NCI-H748 (cell line): ENCODE data around the gene PTCD2.
A peak's percentile ranks its signal among the peaks of the same experiment; 100 is the strongest.

ENCODE experiments used
- DNase-seq: peaks from one replicate; lab custom pipeline; 2025; ENCODE audit not compliant: unreplicated experiment; lab: John Stamatoyannopoulos, UW

The PTCD2 gene, protein sequence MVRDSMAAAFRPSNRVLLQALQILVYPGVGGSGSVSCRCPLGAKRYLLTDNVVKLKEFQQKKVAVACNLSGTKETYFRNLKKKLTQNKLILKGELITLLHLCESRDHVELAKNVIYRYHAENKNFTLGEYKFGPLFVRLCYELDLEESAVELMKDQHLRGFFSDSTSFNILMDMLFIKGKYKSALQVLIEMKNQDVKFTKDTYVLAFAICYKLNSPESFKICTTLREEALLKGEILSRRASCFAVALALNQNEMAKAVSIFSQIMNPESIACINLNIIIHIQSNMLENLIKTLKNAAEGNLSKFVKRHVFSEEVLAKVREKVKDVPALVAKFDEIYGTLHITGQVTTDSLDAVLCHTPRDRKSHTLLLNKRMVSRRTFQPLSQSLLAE

DNA sequence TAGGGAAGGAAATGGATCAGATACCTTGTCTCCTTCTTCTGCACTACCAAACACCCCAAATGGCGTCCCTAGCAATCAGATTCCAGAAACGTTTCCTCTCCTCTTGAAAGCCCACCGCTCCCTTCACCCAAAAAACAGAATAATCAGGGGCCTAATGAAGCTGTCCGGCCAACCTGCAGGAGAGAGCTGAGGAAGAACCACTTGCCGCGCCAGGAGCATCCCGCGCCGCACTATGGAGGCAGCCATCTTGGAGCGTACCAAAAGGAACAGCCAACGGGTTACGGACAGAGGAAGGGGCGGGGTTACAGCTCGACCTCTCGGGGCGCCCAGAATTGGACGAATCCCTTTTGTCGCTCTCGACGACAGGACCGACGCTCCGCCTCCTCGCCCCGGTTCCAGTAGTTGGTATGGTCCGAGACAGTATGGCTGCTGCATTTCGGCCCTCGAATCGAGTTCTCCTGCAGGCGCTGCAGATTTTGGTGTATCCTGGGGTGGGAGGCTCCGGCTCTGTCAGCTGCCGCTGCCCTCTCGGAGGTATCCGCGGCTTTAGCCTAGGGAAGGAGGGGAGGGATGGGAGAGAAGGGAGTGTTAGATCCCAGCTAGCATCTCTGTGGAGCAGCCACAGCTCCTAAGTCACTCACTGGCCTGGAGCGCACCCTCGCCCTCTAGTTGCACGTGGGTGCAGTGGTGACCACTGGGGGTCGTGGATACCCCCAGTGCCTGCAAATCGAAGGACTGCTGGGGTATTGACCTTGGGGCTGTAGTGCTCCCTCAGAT lies at the start of gene PTCD2, which contains the start of gene MRPS27:
Gene PTCD2, plus strand, starts transcription at position 398 of the 777 bp plus-strand sequence. Its CDS starts 10 bp downstream, at position 408.
Gene MRPS27, minus strand, starts transcription at position 265 of the 777 bp plus-strand sequence. Its CDS starts 19 bp downstream, at position 246.
- peak; percentile 99 for DNase-seq

- DNase-seq, result no peak
Measured at GRCh38 chr5:72271702-72272101, 48.5 kb upstream of the PTCD2 start.

GRCh38 chr5:72272398-72272797 lies 47.8 kb upstream of the PTCD2 start:
- no peak for DNase-seq

GRCh38 chr5:72273547-72273946 lies 46.6 kb upstream of the PTCD2 start:
- DNase-seq, result no peak

DNA sequence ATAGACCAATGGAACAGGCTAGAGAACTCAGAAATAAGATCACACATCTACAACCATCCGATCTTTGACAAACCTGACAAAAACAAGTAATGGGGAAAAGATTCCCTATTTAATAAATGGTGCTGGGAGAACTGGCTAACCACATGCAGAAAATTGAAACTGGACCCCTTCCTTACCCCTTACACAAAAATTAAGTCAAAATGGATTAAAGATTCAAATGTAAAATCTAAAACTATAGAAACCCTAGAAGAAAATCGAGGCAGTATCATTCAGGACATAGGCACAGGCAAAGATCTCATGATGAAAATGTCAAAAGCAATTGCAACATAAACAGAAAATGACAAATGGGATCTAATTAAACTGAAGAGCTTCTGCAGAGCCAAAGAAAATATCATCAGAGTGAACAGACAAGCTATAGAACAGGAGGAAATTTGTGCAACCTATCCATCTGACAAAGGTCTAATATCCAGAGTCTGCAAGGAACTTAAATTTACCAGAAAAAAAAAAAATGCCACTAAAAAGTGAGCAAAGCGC lies 43.9 kb upstream of the PTCD2 start:
- DNase-seq, result no peak

DNA sequence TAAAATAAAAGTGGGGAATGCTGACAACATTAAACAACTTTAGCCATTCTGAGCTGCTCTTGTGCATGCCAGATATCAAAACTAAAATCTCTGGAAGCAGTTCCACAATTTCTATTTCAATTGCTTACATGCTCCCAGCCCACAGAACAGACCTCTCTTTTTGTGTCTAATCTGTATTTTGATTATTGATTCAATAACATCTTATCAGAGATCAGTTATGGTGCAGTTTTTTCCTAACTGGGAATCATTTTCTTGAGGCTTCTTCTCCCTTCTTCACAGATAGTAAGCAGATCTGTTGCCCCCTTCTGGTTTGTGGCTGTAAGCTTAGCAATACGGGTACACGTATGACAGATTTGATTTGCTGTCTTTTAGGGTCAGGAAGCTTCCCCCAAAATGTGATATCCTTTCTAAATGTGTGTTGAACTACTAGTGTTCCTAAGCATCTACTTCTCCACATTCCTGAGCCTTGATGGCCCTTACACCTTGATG lies 39.5 kb upstream of the PTCD2 start:
- DNase-seq, result peak; percentile 5

DNA sequence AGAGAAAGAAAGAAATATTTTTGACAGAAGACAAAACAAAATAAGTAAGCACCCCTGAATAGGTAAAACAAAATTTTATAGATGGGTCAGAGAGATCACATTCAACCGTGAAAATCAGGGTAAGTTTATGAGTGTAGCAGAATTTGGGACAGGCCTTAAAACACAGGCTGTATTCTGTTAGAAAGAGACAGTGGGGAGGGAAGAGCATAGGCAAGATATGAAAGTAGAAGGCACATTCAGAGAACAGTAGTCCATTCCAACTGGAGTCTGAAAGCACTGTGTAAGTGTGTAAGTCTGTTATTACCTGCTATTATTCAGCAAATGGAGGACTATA lies 38.8 kb upstream of the PTCD2 start:
- DNase-seq, result no peak

- DNase-seq, result no peak
Measured at GRCh38 chr5:72281764-72282499, 38.2 kb upstream of the PTCD2 start.

GRCh38 chr5:72282878-72283277 lies 37.3 kb upstream of the PTCD2 start:
- DNase-seq, result no peak

- DNase-seq, result no peak
Measured at GRCh38 chr5:72283358-72283757, 36.8 kb upstream of the PTCD2 start.

- DNase-seq, result no peak
Measured at GRCh38 chr5:72284559-72285423, 35.4 kb upstream of the PTCD2 start.

- no peak for DNase-seq
Measured at GRCh38 chr5:72285424-72285821, 34.8 kb upstream of the PTCD2 start.

- no peak for DNase-seq
Measured at GRCh38 chr5:72286798-72287197, 33.4 kb upstream of the PTCD2 start.

DNA sequence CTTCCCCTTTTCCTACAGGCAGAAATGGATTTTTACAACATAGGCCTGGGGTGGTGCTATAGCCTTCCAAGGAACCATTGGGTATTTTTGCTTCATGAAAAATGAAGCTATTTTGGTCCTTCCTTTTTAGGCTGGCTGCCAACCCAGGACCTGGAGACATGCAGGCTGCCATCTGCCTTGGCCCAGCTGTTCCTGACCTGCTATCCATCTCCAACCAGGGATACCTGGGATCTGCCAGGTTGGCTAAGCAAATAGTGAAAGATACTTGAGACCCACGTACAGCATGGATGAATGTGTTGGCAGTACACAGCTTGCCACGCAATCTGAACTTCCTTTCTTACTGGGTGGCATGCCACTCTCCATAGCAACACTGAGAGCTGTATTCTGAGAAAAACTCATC lies 31.2 kb upstream of the PTCD2 start:
- DNase-seq, result peak; percentile 50

- DNase-seq, result no peak
Measured at GRCh38 chr5:72290356-72291133, 29.6 kb upstream of the PTCD2 start.

- no peak for DNase-seq
Measured at GRCh38 chr5:72291601-72292000, 28.6 kb upstream of the PTCD2 start.

GRCh38 chr5:72292411-72292810 lies 27.8 kb upstream of the PTCD2 start:
- no peak for DNase-seq

GRCh38 chr5:72293495-72294055 lies 26.6 kb upstream of the PTCD2 start:
- DNase-seq, result no peak

DNA sequence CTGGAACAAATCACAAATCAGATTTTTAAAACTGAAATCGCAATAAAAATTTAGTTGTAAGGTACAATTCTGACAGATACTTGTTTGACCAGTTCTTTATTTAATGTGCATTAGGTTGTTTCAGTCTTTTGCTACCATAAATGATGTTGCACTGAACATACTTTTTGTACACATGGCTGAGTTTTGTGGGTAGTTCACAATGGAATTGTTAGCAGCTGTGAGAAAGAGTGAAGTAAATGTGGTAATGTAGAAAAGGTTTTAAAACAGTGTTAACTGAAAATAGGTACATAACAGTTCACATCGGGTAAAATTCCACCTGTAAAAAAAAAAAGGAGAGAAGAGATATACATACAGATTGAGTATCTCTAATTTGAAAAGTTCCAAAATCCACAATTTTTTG lies 25.7 kb upstream of the PTCD2 start:
- no peak for DNase-seq
